Esophagus muscularis mucosa (tissue), 4 donors: ENCODE results near the gene RNF146. TPM values are rescaled to one million over a fixed set of nuclear protein-coding genes. Genes with fewer than 3 reads are reported as not detected.
"Not testable (repeated sequence)": the region's sequence is repeated elsewhere in the genome, so short reads cannot be mapped to it uniquely, and the experiment has no call there.

Source experiments
- DNase-seq: peaks from one replicate; pipeline ENCODE4 v3.0.0-alpha.2; 2017; ENCODE audit errors: extremely low spot score
- H3K27ac ChIP-seq, 4 donors: fragments of 200-600 bp; sonication (generic); replicated peaks in 1 of 4; 1 replicate in 3 of 4; 2 replicates in 1 of 4; pipeline ENCODE4 v1.5.1; 2016 to 2019; ENCODE audit warnings: mild to moderate bottlenecking in 1 of 4
- H3K27me3 ChIP-seq, 4 donors: fragments of 200-600 bp; sonication (generic); one replicate each; pipeline versions ENCODE4 v1.5.1 to v1.6.0; 2016 to 2019
- H3K36me3 ChIP-seq, 4 donors: fragments of 200-600 bp; sonication (generic); one replicate each; pipeline ENCODE4 v1.5.1; 2016 to 2019
- H3K4me1 ChIP-seq, 4 donors: fragments of 200-600 bp; sonication (generic); one replicate each; pipeline ENCODE4 v1.5.1; 2016 to 2019
- H3K4me3 ChIP-seq, 4 donors: fragments of 200-600 bp; sonication (generic); 1 replicate in 2 of 4; 2 replicates in 2 of 4; pipeline ENCODE4 v1.5.1; 2016 to 2019; ENCODE audit warnings: mild to moderate bottlenecking in 4 of 4, moderate library complexity in 1 of 4
- H3K9me3 ChIP-seq, 4 donors: fragments of 200-600 bp; sonication (generic); 1 replicate in 3 of 4; 2 replicates in 1 of 4; pipeline ENCODE4 v1.5.1; 2016 to 2019
- CTCF ChIP-seq, 3 experiments: fragments of 200-600 bp in 2 of 3; fragments of 450-650 bp in 1 of 3; sonication (generic) in 2 of 3; IDR thresholded peaks; one replicate each; pipeline ENCODE4 v1.5.1; 2017 to 2019; ENCODE audit warnings: antibody characterized with exemption in 3 of 3, mild to moderate bottlenecking in 2 of 3, moderate library complexity in 1 of 3
- EP300 ChIP-seq: sonication (generic); formaldehyde crosslinking; IDR thresholded peaks from one replicate; pipeline ENCODE4 v1.6.1; 2017; ENCODE audit warnings: antibody characterized with exemption
- POLR2A ChIP-seq: fragments of 450-650 bp; IDR thresholded peaks from one replicate; pipeline ENCODE4 v1.6.1; 2017; ENCODE audit warnings: antibody characterized with exemption, moderate library complexity, mild to moderate bottlenecking, low read depth
- POLR2AphosphoS5 ChIP-seq, 2 donors: sonication (generic); formaldehyde crosslinking; IDR thresholded peaks; one replicate each; pipeline ENCODE4 v1.6.1; 2017; ENCODE audit warnings: antibody characterized with exemption in 2 of 2
- WGBS: methylation state at CpG from one replicate; pipeline ENCODE4 v1.1.5; 2018; 5-methylcytosine and 5-hydroxymethylcytosine counted together
- intact Hi-C: fragments of 100-400 bp; cut with DNase I; formaldehyde crosslinking; loops from one replicate; pipeline ENCODE4 v1.15.1; 2023
- total RNA-seq, 4 donors: library from RNA; depleted of rRNA; stranded (reverse); fragments of >200 nt; gene quantifications; one replicate each; pipeline versions ENCODE4 v1.1.0 to v1.2.1, GENCODE V29; 2016

Gene RNF146, protein sequence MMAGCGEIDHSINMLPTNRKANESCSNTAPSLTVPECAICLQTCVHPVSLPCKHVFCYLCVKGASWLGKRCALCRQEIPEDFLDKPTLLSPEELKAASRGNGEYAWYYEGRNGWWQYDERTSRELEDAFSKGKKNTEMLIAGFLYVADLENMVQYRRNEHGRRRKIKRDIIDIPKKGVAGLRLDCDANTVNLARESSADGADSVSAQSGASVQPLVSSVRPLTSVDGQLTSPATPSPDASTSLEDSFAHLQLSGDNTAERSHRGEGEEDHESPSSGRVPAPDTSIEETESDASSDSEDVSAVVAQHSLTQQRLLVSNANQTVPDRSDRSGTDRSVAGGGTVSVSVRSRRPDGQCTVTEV
- total RNA-seq, result 10 to 100 TPM; 48.7 to 57.7 (median 54.8) TPM

GRCh38 chr6:127266178-127266891, at the start of gene RNF146:
Gene RNF146, plus strand, starts transcription at chr6:127266864. Its CDS starts 13,475 bp downstream, at chr6:127280339.
- intact Hi-C loops, result no loop called here
- Histone ChIP-seq H3K4me1 (peaks cover 20 to 37% (median 27%) of the 10 kb centered on the region in 4 donors), H3K4me3 (peak within 1 kb of the TSS; percentile 79 to 95 (median 90)), H3K27ac (peak within 1 kb of the TSS; percentile 98 to 100 (median 99)), H3K27me3 (no peaks in the 10 kb centered on the region), H3K36me3 (no peaks in the 10 kb centered on the region), H3K9me3 (no peaks in the 10 kb centered on the region)
- TF ChIP-seq CTCF (IDR thresholded peaks at IDR 0.05) (peak; percentile 74 to 78 (median 76)), EP300 (no peak), POLR2A (no peak), POLR2AphosphoS5 (IDR thresholded peaks at IDR 0.05) (no peak)
- peak; percentile 95 for DNase-seq
- under 1% methylated on average over 6 of the region's 40 CpGs for WGBS

DNA sequence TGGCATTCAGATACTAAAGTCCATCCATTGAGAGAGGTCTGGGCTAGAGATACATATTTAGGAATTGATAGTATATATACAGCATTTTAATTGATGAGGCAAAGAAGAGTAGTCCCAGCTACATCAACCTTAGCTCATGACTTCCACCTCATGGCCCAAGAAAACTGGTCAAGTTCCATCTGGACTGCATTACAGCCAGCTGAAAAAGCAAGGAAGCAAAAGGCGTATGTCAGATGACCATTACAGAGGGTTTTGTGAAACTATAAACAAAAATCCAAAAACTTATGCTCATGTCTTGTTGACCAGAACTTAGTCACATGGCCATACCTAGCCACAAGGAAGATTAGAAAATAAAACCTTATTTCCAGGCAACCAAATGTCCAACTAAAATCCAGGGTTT, 46.8 kb upstream of the RNF146 start:
- WGBS, result 77% methylated on average over 1 of the region's 1 CpG

GRCh38 chr6:127221201-127221600, 45.5 kb upstream of the RNF146 start:
- H3K36me3 ChIP-seq, result no peaks in the 10 kb centered on the region
- 72% methylated on average over 4 of the region's 4 CpGs for WGBS
- intact Hi-C loops, result no loop called here

More for the DNA sequence above, 46.8 kb upstream of the RNF146 start:
- DNase-seq, result no peak
- H3K36me3 ChIP-seq, result no peaks in the 10 kb centered on the region
- TF ChIP-seq POLR2A (no peak), CTCF (IDR thresholded peaks at IDR 0.05) (no peak), EP300 (no peak), POLR2AphosphoS5 (IDR thresholded peaks at IDR 0.05) (no peak)
- no peaks in the 10 kb centered on the region for H3K4me1 ChIP-seq
- intact Hi-C loops, result no loop called here
- no peaks in the 10 kb centered on the region for H3K27me3 ChIP-seq
- H3K9me3 ChIP-seq, result no peaks in the 10 kb centered on the region
- H3K4me3 ChIP-seq, result no peak overlapping the region
- H3K27ac ChIP-seq, result no peak overlapping the region

DNA sequence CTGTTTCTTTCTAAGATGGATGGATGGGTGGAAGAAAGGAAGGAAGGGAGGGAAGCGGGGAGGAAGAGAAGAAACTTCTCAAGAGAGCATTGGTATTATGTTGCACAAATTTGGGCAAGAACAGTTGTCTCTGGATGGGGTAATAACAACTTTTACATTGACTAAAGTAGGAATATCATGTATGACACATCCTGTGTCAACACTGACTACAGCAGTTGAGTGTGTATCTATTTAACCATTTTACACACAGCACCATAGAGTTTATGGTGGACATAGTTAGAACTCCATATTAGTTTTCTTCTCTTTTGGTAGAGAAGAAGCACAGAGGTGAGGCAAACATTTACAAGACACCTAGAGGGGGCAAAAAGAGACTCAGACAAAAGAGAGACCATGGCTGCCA, 44.2 kb upstream of the RNF146 start:
- Histone ChIP-seq H3K4me3 (no peak overlapping the region), H3K27me3 (no peaks in the 10 kb centered on the region), H3K27ac (no peak overlapping the region), H3K4me1 (no peaks in the 10 kb centered on the region), H3K36me3 (no peaks in the 10 kb centered on the region), H3K9me3 (no peaks in the 10 kb centered on the region)
- no peak for TF ChIP-seq POLR2A
- TF ChIP-seq POLR2AphosphoS5 (IDR thresholded peaks at IDR 0.05), result no peak
- TF ChIP-seq CTCF (IDR thresholded peaks at IDR 0.05), result no peak
- no peak for TF ChIP-seq EP300
- intact Hi-C loops, result no loop called here
- 44% methylated on average over 1 of the region's 1 CpG for WGBS
- DNase-seq, result no peak

More at GRCh38 chr6:127221201-127221600, 45.5 kb upstream of the RNF146 start:
- DNase-seq, result no peak
- Histone ChIP-seq H3K9me3 (no peaks in the 10 kb centered on the region), H3K4me1 (no peaks in the 10 kb centered on the region), H3K4me3 (no peak overlapping the region), H3K27me3 (no peaks in the 10 kb centered on the region), H3K27ac (no peak overlapping the region)
- TF ChIP-seq EP300, result no peak

DNA sequence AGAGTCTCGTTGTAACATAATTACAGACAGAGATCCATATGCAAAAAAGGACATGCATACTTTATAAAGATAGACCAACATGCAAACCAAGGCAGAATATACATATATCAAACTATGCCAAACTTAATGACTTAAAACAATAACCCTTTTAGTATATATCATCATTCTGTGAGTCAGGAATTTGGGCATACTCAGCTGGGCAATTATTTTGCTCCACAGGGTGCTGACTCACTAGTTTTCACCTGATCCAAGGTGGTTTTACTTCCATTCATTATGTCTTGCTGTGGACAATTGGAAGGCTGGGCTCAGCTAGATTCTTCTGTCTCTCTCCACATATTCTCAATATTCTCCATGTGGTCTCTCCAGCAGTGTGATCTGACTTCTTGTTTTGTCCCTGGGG, 41.2 kb upstream of the RNF146 start:
- Histone ChIP-seq H3K4me3 (no peak overlapping the region), H3K9me3 (no peaks in the 10 kb centered on the region), H3K36me3 (no peaks in the 10 kb centered on the region), H3K27ac (no peak overlapping the region), H3K4me1 (no peaks in the 10 kb centered on the region), H3K27me3 (no peaks in the 10 kb centered on the region)
- WGBS, result 88% methylated on average over 1 of the region's 1 CpG
- intact Hi-C loops, result no loop called here
- DNase-seq, result no peak
- no peak for TF ChIP-seq POLR2A

DNA sequence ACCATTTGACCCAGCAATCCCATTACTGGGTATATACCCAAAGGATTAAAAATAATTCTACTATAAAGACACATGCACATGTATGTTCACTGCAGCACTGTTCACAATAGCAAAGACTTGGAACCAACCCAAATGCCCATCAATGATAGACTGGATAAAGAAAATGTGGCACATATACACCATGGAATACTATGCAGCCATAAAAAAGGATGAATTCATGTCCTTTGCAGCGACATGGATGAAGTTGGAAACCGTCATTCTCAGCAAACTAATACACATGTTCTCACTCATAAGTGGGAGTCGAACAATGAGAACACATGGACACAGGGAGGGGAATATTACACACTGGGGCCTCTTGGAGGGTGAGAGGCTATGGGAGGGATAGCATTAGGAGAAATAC, 32.8 kb upstream of the RNF146 start:
- H3K4me1 ChIP-seq, H3K4me3 ChIP-seq, H3K9me3 ChIP-seq, H3K27me3 ChIP-seq, DNase-seq, H3K27ac ChIP-seq, intact Hi-C loops, H3K36me3 ChIP-seq: not testable (repeated sequence)
- WGBS, result 63% methylated on average over 3 of the region's 3 CpGs
